ENCODE data around the gene GSTM2.

GSTM2 gene

GRCh38 chr1:109639841-109640184 is 28.0 kb upstream of the GSTM2 start:
- H3K79me2 ChIP-seq (ENCODE audit: control insufficient read depth, insufficient read depth, low read length, unreplicated experiment), result no peaks in the 10 kb centered on the region
- no peaks in the 10 kb centered on the region for H3K27me3 ChIP-seq (ENCODE audit: insufficient read depth, low read length)
- no peaks in the 10 kb centered on the region for H3K36me3 ChIP-seq (ENCODE audit: insufficient read depth, low read length)
- H2AFZ ChIP-seq (ENCODE audit: low read length, unreplicated experiment), result no peak overlapping the region
- H3K27ac ChIP-seq (ENCODE audit: low read depth, low read length), result no peak overlapping the region
- H3K4me3 ChIP-seq (ENCODE audit: low read depth, low read length), result no peak overlapping the region
- peaks cover 20% of the 10 kb centered on the region for H3K4me1 ChIP-seq (ENCODE audit: control insufficient read depth, insufficient read depth, low read length, unreplicated experiment)

GRCh38 chr1:109640285-109640865 is 27.5 kb upstream of the GSTM2 start:
- Histone ChIP-seq H3K4me3 (ENCODE audit: low read depth, low read length) (no peak overlapping the region), H3K36me3 (ENCODE audit: insufficient read depth, low read length) (no peaks in the 10 kb centered on the region), H3K27me3 (ENCODE audit: insufficient read depth, low read length) (no peaks in the 10 kb centered on the region), H3K79me2 (ENCODE audit: control insufficient read depth, insufficient read depth, low read length, unreplicated experiment) (no peaks in the 10 kb centered on the region), H3K27ac (ENCODE audit: low read depth, low read length) (no peak overlapping the region), H3K4me1 (ENCODE audit: control insufficient read depth, insufficient read depth, low read length, unreplicated experiment) (peaks cover 20% of the 10 kb centered on the region), H2AFZ (ENCODE audit: low read length, unreplicated experiment) (no peak overlapping the region)

GRCh38 chr1:109641078-109641740 is 26.6 kb upstream of the GSTM2 start:
- no peak overlapping the region for H2AFZ ChIP-seq (ENCODE audit: low read length, unreplicated experiment)
- H3K4me1 ChIP-seq (ENCODE audit: control insufficient read depth, insufficient read depth, low read length, unreplicated experiment), result peaks cover 12% of the 10 kb centered on the region
- no peak overlapping the region for H3K4me3 ChIP-seq (ENCODE audit: low read depth, low read length)
- H3K27ac ChIP-seq (ENCODE audit: low read depth, low read length), result no peak overlapping the region
- H3K27me3 ChIP-seq (ENCODE audit: insufficient read depth, low read length), result no peaks in the 10 kb centered on the region
- no peaks in the 10 kb centered on the region for H3K36me3 ChIP-seq (ENCODE audit: insufficient read depth, low read length)
- H3K79me2 ChIP-seq (ENCODE audit: control insufficient read depth, insufficient read depth, low read length, unreplicated experiment), result no peaks in the 10 kb centered on the region

GRCh38 chr1:109641861-109642260 is 26.0 kb upstream of the GSTM2 start:
- no peaks in the 10 kb centered on the region for H3K27me3 ChIP-seq (ENCODE audit: insufficient read depth, low read length)
- H3K36me3 ChIP-seq (ENCODE audit: insufficient read depth, low read length), result no peaks in the 10 kb centered on the region
- no peak overlapping the region for H3K27ac ChIP-seq (ENCODE audit: low read depth, low read length)
- H3K4me1 ChIP-seq (ENCODE audit: control insufficient read depth, insufficient read depth, low read length, unreplicated experiment), result peaks cover 5% of the 10 kb centered on the region
- H3K4me3 ChIP-seq (ENCODE audit: low read depth, low read length), result no peak overlapping the region
- no peaks in the 10 kb centered on the region for H3K79me2 ChIP-seq (ENCODE audit: control insufficient read depth, insufficient read depth, low read length, unreplicated experiment)
- no peak overlapping the region for H2AFZ ChIP-seq (ENCODE audit: low read length, unreplicated experiment)

- Histone ChIP-seq H3K4me3 (ENCODE audit: low read depth, low read length) (no peak overlapping the region), H3K79me2 (ENCODE audit: control insufficient read depth, insufficient read depth, low read length, unreplicated experiment) (no peaks in the 10 kb centered on the region), H3K4me1 (ENCODE audit: control insufficient read depth, insufficient read depth, low read length, unreplicated experiment) (peaks cover 4% of the 10 kb centered on the region), H3K36me3 (ENCODE audit: insufficient read depth, low read length) (no peaks in the 10 kb centered on the region), H3K27ac (ENCODE audit: low read depth, low read length) (no peak overlapping the region), H2AFZ (ENCODE audit: low read length, unreplicated experiment) (no peak overlapping the region), H3K27me3 (ENCODE audit: insufficient read depth, low read length) (no peaks in the 10 kb centered on the region)
These were observed 25.2 kb upstream of the GSTM2 start for GRCh38 chr1:109642626-109643025.

GRCh38 chr1:109643385-109644230 is 24.2 kb upstream of the GSTM2 start:
- Histone ChIP-seq H2AFZ (ENCODE audit: low read length, unreplicated experiment) (peak overlapping the region; percentile 76), H3K79me2 (ENCODE audit: control insufficient read depth, insufficient read depth, low read length, unreplicated experiment) (no peaks in the 10 kb centered on the region), H3K27me3 (ENCODE audit: insufficient read depth, low read length) (no peaks in the 10 kb centered on the region), H3K4me1 (ENCODE audit: control insufficient read depth, insufficient read depth, low read length, unreplicated experiment) (peaks cover 4% of the 10 kb centered on the region), H3K27ac (ENCODE audit: low read depth, low read length) (no peak overlapping the region), H3K36me3 (ENCODE audit: insufficient read depth, low read length) (no peaks in the 10 kb centered on the region), H3K4me3 (ENCODE audit: low read depth, low read length) (no peak overlapping the region)

GRCh38 chr1:109644670-109645069 is 23.2 kb upstream of the GSTM2 start:
- Histone ChIP-seq H3K4me1 (ENCODE audit: control insufficient read depth, insufficient read depth, low read length, unreplicated experiment) (peaks cover 4% of the 10 kb centered on the region), H3K79me2 (ENCODE audit: control insufficient read depth, insufficient read depth, low read length, unreplicated experiment) (no peaks in the 10 kb centered on the region), H3K27ac (ENCODE audit: low read depth, low read length) (no peak overlapping the region), H3K4me3 (ENCODE audit: low read depth, low read length) (no peak overlapping the region), H3K27me3 (ENCODE audit: insufficient read depth, low read length) (no peaks in the 10 kb centered on the region), H3K36me3 (ENCODE audit: insufficient read depth, low read length) (no peaks in the 10 kb centered on the region), H2AFZ (ENCODE audit: low read length, unreplicated experiment) (no peak overlapping the region)

GRCh38 chr1:109649491-109649914 is 18.4 kb upstream of the GSTM2 start:
- H3K4me1 ChIP-seq (ENCODE audit: control insufficient read depth, insufficient read depth, low read length, unreplicated experiment), result peaks cover 14% of the 10 kb centered on the region
- H3K4me3 ChIP-seq (ENCODE audit: low read depth, low read length), result peak overlapping the region; percentile 72
- peak overlapping the region; percentile 84 for H2AFZ ChIP-seq (ENCODE audit: low read length, unreplicated experiment)
- H3K27me3 ChIP-seq (ENCODE audit: insufficient read depth, low read length), result peaks cover 11% of the 10 kb centered on the region; the same call in 1 of the 2 replicates
- H3K27ac ChIP-seq (ENCODE audit: low read depth, low read length), result no peak overlapping the region
- no peaks in the 10 kb centered on the region for H3K36me3 ChIP-seq (ENCODE audit: insufficient read depth, low read length)
- H3K79me2 ChIP-seq (ENCODE audit: control insufficient read depth, insufficient read depth, low read length, unreplicated experiment), result no peaks in the 10 kb centered on the region

GRCh38 chr1:109650609-109651008 is 17.2 kb upstream of the GSTM2 start:
- Histone ChIP-seq H3K36me3 (ENCODE audit: insufficient read depth, low read length) (no peaks in the 10 kb centered on the region), H3K4me1 (ENCODE audit: control insufficient read depth, insufficient read depth, low read length, unreplicated experiment) (peaks cover 19% of the 10 kb centered on the region), H3K27me3 (ENCODE audit: insufficient read depth, low read length) (peaks cover 11% of the 10 kb centered on the region; the same call in 1 of the 2 replicates), H3K79me2 (ENCODE audit: control insufficient read depth, insufficient read depth, low read length, unreplicated experiment) (no peaks in the 10 kb centered on the region), H3K27ac (ENCODE audit: low read depth, low read length) (no peak overlapping the region), H2AFZ (ENCODE audit: low read length, unreplicated experiment) (peak overlapping the region; percentile 26), H3K4me3 (ENCODE audit: low read depth, low read length) (no peak overlapping the region)

GRCh38 chr1:109652402-109652801 is 15.5 kb upstream of the GSTM2 start:
- no peaks in the 10 kb centered on the region for H3K36me3 ChIP-seq (ENCODE audit: insufficient read depth, low read length)
- H3K4me1 ChIP-seq (ENCODE audit: control insufficient read depth, insufficient read depth, low read length, unreplicated experiment), result peaks cover 19% of the 10 kb centered on the region
- no peaks in the 10 kb centered on the region for H3K79me2 ChIP-seq (ENCODE audit: control insufficient read depth, insufficient read depth, low read length, unreplicated experiment)
- no peak overlapping the region for H3K4me3 ChIP-seq (ENCODE audit: low read depth, low read length)
- no peak overlapping the region for H2AFZ ChIP-seq (ENCODE audit: low read length, unreplicated experiment)
- H3K27me3 ChIP-seq (ENCODE audit: insufficient read depth, low read length), result peaks cover 11% of the 10 kb centered on the region; the same call in 1 of the 2 replicates
- no peak overlapping the region for H3K27ac ChIP-seq (ENCODE audit: low read depth, low read length)
